D721Med (cell line): Measurements from ENCODE around the gene ARHGAP26.

Source experiments
- DNase-seq: peaks from one replicate; pipeline ENCODE4 v3.0.0; 2011; ENCODE audit warnings: low spot score; ENCODE audit not compliant: insufficient read length
- FAIRE-seq: peaks from 2 replicates; lab custom pipeline; 2011; peaks lifted over from hg19 to GRCh38; lab: Jason Lieb, UNC
- TF ChIP-seq, protein P1 (sequence below): IDR thresholded peaks from 2 replicates; pipeline ENCODE4 v1.5.1; 2012; ENCODE audit warnings: mild to moderate bottlenecking, control low read depth; ENCODE audit not compliant: insufficient read depth; ENCODE audit errors: missing control alignments

Gene ARHGAP26

DNA sequence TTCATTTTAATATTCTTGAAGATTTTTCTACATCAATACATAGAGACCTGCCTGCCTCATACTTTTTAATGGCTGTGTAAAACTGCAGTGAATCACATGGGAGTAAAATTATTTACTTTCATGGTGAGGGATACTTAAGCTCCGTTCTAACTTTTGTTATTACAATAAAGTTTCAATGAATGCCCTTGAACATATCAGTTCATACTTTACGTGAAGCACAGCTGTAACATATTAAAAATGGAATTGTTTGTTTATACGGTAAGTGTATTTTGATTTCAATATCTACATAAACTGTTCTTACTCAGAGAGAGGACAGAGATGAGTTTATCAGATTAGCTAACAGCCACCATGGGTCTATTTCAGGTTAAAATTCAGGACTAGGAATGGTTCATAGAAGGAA, 478.2 kb downstream of the ARHGAP26 start:
- DNase-seq (no peak), FAIRE-seq (no peak)
- TF ChIP-seq, protein P1, sequence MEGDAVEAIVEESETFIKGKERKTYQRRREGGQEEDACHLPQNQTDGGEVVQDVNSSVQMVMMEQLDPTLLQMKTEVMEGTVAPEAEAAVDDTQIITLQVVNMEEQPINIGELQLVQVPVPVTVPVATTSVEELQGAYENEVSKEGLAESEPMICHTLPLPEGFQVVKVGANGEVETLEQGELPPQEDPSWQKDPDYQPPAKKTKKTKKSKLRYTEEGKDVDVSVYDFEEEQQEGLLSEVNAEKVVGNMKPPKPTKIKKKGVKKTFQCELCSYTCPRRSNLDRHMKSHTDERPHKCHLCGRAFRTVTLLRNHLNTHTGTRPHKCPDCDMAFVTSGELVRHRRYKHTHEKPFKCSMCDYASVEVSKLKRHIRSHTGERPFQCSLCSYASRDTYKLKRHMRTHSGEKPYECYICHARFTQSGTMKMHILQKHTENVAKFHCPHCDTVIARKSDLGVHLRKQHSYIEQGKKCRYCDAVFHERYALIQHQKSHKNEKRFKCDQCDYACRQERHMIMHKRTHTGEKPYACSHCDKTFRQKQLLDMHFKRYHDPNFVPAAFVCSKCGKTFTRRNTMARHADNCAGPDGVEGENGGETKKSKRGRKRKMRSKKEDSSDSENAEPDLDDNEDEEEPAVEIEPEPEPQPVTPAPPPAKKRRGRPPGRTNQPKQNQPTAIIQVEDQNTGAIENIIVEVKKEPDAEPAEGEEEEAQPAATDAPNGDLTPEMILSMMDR: no peak

DNA sequence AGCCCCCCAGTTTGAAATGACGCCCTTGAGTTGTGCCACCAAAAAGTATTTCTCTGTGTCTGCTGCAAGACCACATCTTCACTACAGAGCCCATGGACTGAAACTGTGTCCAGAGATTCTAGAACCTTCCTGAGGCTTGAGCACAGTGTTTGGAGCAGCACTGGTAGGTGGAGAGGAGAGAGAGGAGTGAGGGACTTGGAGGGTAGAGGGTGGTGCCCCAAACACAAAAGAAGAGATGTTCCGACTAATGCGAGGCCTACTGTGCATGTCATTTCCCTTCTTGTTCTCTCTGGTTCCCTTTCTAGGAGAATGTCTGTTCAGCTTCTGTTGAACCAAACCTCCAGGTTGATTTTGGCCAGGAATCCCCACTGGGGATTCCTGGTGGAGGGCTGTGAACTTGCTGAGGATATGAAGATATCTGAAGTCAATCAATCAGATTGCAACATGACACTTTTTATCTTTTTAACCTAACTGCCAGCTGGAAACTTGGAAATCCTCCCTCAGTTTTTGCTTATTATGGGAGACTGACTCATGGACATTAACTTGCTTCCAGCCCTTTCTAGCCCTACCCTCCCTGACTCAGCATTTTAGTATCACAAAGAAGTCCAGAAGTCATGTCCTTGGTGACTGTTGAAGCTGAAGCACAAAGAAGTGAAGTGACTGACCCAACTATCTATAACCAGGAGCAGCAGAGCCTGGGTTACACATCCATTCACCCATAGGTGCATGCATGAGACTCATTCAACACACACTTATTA, 478.8 kb downstream of the ARHGAP26 start:
- TF ChIP-seq, protein P1: no peak
- no peak for DNase-seq
- no peak for FAIRE-seq

DNA sequence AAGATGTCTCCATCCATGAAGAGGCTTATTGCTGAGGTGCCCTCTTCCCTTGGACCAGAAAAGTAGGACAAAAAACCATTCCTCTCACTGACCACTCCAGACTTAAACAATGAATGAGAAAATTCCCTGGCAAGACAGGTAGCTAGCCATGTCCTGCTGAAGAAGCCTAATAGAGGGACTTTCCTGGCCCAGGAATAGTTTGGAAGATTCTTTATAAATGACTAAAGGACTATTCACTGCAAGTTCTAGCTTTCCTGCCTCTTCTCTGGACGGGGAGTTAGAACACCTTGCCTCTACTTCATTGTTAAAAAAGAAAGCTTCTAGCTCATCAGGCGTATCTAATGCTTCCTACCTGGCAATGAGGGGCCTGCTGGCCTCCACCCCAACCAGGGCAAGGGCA, 479.7 kb downstream of the ARHGAP26 start:
- FAIRE-seq: no peak
- no peak for DNase-seq
- TF ChIP-seq, protein P1: no peak

DNA sequence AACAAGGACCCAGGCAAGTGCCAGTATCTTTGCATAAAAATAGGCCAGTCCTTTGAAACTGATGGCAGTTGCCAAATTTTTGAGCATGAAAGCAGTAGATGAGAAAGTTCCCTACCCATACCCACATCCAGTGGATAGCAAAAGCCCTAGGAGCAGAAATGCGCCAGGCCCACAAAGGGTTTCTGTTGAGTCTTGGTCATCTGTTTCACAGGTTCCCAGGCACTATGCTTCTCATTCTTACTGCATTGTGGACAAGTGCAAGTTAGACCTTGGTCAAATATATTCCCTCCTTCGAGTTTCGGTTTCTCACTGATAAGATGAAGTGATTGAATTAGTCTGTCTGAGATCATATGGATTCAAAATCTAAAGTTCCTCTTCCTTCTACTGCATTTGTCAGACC, 481.0 kb downstream of the ARHGAP26 start:
- DNase-seq (no peak), FAIRE-seq (no peak)
- TF ChIP-seq, protein P1: no peak

DNA sequence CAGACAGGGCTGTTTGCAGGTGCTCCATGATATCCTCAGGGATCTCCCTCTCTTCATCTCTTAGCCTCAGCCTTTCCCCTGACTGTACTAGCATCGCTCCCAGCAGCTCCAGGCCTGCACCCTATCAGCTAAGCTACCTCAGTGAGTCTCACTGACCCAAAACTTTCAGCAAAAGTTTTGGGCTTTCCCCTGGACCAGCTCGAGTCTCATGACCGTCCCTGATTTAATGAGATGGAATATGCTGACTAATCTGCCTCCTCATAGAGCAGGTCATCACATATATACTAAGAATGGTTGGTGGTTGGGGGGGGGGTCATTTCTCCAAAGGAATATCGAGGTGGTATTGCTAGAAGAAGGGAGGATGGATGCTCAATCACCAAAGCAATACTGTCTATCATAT, 481.8 kb downstream of the ARHGAP26 start:
- TF ChIP-seq, protein P1: no peak
- no peak for DNase-seq

DNA sequence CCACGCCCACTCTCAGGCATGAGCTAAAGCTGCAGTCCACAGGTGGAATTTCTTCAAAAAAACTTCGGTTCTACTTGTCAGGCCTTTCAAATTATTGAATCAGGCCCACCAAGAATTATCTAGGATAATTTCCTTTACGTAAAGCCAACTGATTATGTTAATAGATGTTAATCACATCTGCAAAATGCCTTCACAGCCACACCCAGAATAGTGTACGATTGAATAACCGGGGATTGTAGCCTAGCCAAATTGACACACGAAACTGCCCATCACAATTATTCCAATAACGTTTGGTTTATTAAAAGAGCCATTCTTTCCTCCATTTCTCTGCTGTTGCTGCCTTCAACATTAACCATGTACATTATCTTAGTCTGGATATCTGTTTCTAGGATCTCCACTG, 484.6 kb downstream of the ARHGAP26 start:
- TF ChIP-seq, protein P1: no peak
- FAIRE-seq: no peak
- no peak for DNase-seq

More for the DNA sequence above, 481.8 kb downstream of the ARHGAP26 start:
- no peak for FAIRE-seq

DNA sequence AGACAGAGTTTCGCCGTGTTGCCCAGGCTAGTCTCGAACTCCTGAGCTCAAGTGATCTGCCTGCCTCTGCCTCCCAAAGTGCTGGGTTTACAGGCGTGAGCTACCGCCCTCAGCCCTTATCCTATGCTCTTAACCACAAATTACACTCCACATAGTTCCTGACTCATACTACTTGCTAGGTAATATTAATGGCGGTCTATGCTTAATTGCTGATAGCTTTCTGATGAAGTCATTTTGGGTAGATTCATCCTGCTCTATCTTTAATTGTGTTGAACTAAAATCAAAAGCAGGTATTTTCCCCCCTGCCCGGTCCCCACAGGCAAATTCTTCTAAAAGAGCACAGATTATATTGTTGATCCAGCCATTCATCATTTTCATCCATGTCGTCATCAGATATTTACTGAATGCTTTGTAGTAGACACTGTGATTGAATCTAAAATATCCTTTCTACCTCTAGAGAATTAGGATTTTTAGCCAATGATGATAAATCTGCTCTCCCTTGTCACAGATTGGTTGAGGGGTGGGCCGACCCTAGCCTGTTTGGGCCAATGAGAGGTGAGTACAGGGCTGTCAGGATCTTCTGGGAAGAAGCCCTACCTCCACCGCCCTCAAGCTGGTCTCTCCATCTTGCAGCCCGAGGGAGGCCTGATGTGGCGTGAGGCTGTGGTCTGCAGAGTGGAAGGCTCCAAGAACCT, 488.5 kb downstream of the ARHGAP26 start:
- FAIRE-seq: no peak
- TF ChIP-seq, protein P1: no peak
- DNase-seq: no peak
